Loucy (cell line): ENCODE data around the gene PLXNA4.
A peak's percentile ranks its signal among the peaks of the same experiment; 100 is the strongest.

ENCODE experiments used
- H2AFZ ChIP-seq: fragments of 200-600 bp; sonication (generic); 2 replicates; pipeline ENCODE4 v1.6.0; 2016; ENCODE audit warnings: antibody characterized with exemption, mild to moderate bottlenecking, low read length, moderate library complexity
- H3F3A ChIP-seq: fragments of 200-600 bp; 2 replicates; pipeline ENCODE4 v1.6.0; 2016; ENCODE audit warnings: antibody characterized with exemption, low read depth, mild to moderate bottlenecking
- H3K27me3 ChIP-seq: fragments of 200-600 bp; sonication (generic); 2 replicates; pipeline ENCODE4 v1.6.1; 2014; ENCODE audit warnings: low read length, mild to moderate bottlenecking; ENCODE audit not compliant: insufficient read depth, poor library complexity, severe bottlenecking
- H3K36me3 ChIP-seq: fragments of 200-600 bp; sonication (generic); 2 replicates; pipeline ENCODE4 v1.6.1; 2016; ENCODE audit warnings: low read length; ENCODE audit not compliant: insufficient read depth
- H3K4me1 ChIP-seq: fragments of 200-600 bp; sonication (generic); 2 replicates; pipeline ENCODE4 v1.5.1; 2014; ENCODE audit warnings: low read length, mild to moderate bottlenecking; ENCODE audit not compliant: insufficient read depth, poor library complexity, severe bottlenecking
- H3K4me2 ChIP-seq: fragments of 200-600 bp; sonication (generic); 2 replicates; pipeline ENCODE4 v1.6.0; 2014; ENCODE audit warnings: antibody characterized with exemption, low read length, low read depth, mild to moderate bottlenecking; ENCODE audit not compliant: poor library complexity, severe bottlenecking
- H3K4me3 ChIP-seq: fragments of 200-600 bp; sonication (generic); 2 replicates; pipeline ENCODE4 v1.5.1; 2014; ENCODE audit warnings: low read length, mild to moderate bottlenecking, mixed read lengths; ENCODE audit not compliant: poor library complexity, severe bottlenecking
- H3K79me2 ChIP-seq: fragments of 200-600 bp; sonication (generic); 2 replicates; pipeline ENCODE4 v1.6.1; 2014; ENCODE audit warnings: low read length; ENCODE audit not compliant: insufficient read depth
- H3K9ac ChIP-seq: fragments of 200-600 bp; sonication (generic); 2 replicates; pipeline ENCODE4 v1.6.0; 2014; ENCODE audit warnings: mild to moderate bottlenecking, low read depth, low read length, moderate library complexity; ENCODE audit not compliant: poor library complexity, severe bottlenecking
- H3K9me2 ChIP-seq: fragments of 200-600 bp; sonication (generic); replicated peaks from 2 replicates; pipeline ENCODE4 v1.6.1; 2016; ENCODE audit warnings: low read depth, low read length, mixed read lengths
- H3K9me3 ChIP-seq: fragments of 200-600 bp; sonication (generic); 2 replicates; pipeline ENCODE4 v1.6.1; 2014; ENCODE audit warnings: mild to moderate bottlenecking, antibody characterized with exemption, low read length, low read depth; ENCODE audit not compliant: insufficient read depth
- H4K20me1 ChIP-seq: fragments of 200-600 bp; sonication (generic); 2 replicates; pipeline ENCODE4 v1.6.0; 2014; ENCODE audit warnings: antibody characterized with exemption, low read length, mild to moderate bottlenecking; ENCODE audit not compliant: insufficient read depth, poor library complexity, severe bottlenecking
- EZH2phosphoT487 ChIP-seq: fragments of 200-600 bp; IDR thresholded peaks from 2 replicates; pipeline ENCODE4 v1.6.1; 2018; ENCODE audit warnings: antibody characterized with exemption, mild to moderate bottlenecking, moderate library complexity, borderline replicate concordance
- TF ChIP-seq, protein P1 (sequence below): fragments of 200-600 bp; sonication (generic); conservative IDR thresholded peaks from 2 replicates; pipeline ENCODE4 v1.5.1; 2014; ENCODE audit warnings: mild to moderate bottlenecking, antibody characterized with exemption, low read length

The PLXNA4 gene

DNA sequence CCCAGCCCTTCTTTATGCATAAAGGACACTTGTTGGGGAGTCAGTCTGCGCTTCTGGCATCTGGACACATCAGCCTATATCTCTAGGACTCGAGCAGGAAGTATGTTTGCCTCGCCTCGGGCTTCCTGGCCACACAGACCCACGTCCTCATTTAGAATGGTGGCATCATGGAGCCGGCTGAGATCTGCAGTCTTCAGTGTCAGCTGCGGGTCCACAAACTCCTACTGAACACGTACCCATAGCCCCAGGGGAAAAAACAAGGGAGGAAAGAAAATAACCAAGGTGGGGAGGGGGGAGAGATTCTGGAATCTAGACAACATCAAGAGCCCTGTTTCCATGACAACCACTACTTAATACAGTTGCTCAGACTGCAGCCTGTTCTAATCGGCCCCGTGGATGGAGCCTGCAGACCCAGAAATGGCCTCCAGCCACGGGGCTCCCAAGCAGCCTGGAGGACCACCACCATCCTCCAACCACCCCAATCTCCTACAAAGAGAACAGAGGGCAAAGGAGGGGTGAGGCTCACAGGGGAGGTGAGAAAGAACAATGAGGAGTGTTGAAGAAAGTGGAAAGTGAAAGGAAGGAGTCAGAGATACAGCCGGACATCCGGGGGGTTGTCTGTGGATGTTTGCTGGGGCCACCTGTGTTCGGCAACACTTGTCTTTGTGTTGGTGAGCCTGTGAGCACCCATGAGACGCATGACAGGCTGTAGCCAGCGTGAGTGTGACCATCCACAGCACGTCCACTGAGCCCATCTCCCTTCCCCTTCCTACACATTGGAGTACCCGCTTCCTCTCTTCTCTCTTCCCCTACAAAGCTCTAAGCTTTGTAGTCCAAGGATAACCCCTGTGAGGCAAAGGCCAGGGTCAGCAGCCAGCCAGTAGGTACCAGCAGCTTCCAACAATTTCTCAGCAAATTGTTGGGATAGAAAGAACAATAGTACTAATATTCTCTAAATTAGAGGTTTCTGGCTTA, 141.0 kb downstream of the PLXNA4 start:
- Histone ChIP-seq H3K9ac (peak overlapping the region; percentile 5), H3F3A (no peaks in the 10 kb centered on the region), H3K9me2 (no peaks in the 10 kb centered on the region), H3K36me3 (no peaks in the 10 kb centered on the region), H3K27me3 (no peaks in the 10 kb centered on the region), H3K4me1 (peaks cover 95% of the 10 kb centered on the region), H3K79me2 (no peaks in the 10 kb centered on the region), H3K4me2 (peak overlapping the region; percentile 16), H4K20me1 (no peaks in the 10 kb centered on the region), H2AFZ (0 out of 2 replicates have a peak overlapping the region, but pooled peaks have one; percentile 9), H3K4me3 (no peak overlapping the region), H3K9me3 (no peaks in the 10 kb centered on the region)
- no peak for TF ChIP-seq EZH2phosphoT487
- TF ChIP-seq, protein P1, sequence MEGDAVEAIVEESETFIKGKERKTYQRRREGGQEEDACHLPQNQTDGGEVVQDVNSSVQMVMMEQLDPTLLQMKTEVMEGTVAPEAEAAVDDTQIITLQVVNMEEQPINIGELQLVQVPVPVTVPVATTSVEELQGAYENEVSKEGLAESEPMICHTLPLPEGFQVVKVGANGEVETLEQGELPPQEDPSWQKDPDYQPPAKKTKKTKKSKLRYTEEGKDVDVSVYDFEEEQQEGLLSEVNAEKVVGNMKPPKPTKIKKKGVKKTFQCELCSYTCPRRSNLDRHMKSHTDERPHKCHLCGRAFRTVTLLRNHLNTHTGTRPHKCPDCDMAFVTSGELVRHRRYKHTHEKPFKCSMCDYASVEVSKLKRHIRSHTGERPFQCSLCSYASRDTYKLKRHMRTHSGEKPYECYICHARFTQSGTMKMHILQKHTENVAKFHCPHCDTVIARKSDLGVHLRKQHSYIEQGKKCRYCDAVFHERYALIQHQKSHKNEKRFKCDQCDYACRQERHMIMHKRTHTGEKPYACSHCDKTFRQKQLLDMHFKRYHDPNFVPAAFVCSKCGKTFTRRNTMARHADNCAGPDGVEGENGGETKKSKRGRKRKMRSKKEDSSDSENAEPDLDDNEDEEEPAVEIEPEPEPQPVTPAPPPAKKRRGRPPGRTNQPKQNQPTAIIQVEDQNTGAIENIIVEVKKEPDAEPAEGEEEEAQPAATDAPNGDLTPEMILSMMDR = no peak

DNA sequence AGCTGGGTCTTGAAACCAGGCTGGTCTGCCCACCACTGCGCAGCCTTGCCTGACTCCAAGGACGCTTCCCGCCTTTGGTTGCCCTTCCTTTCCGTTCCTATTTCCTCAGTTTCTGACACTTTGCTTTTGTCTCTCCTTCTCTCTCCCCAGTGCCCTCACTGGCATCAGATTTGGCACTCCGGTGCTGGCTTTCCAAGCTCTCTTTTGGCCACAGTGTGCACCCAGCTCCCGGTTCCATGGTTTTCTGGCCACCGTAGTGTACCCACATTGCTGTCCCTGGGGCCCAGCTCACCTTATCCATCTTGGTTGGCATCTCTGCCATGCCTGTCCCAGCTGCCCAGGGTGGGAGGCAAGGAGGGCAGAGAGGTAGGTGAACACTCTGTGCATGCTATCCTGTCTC, 142.2 kb downstream of the PLXNA4 start:
- H3K9ac ChIP-seq = peak overlapping the region; percentile 5

DNA sequence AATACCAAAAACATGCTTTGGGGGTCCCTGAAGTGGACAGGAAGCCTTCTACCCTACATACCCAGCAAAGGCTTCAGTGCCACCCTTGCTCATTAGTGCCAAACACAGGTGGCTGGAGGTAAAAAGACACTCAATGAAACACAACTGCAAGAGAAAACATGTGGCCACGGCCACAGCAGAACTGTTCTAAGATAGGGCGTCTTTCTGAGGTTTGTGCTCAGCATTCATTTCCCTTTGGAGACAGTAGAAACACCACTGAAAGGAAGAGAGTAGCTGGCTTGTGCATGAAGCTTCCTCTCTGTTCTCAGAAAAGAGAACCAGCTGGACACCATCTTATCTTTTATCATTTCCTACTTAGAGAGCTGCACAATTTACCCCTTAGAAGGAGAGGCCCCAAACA, 143.0 kb downstream of the PLXNA4 start:
- peaks cover 86% of the 10 kb centered on the region for H3K4me1 ChIP-seq
- H3K9me3 ChIP-seq = no peaks in the 10 kb centered on the region
- no peaks in the 10 kb centered on the region for H3K27me3 ChIP-seq
- H3K36me3 ChIP-seq = no peaks in the 10 kb centered on the region
- H3K4me3 ChIP-seq = no peak overlapping the region
- H4K20me1 ChIP-seq = no peaks in the 10 kb centered on the region
- H3F3A ChIP-seq = no peaks in the 10 kb centered on the region
- H3K4me2 ChIP-seq = peak overlapping the region; percentile 62
- H3K79me2 ChIP-seq = no peaks in the 10 kb centered on the region
- H2AFZ ChIP-seq = peak overlapping the region; percentile 61
- H3K9ac ChIP-seq = peak overlapping the region; percentile 49
- H3K9me2 ChIP-seq = no peaks in the 10 kb centered on the region
- no peak for TF ChIP-seq EZH2phosphoT487
- TF ChIP-seq, protein P1 = no peak; the same call in 1 of the 2 replicates

More for the DNA sequence above, 142.2 kb downstream of the PLXNA4 start:
- no peaks in the 10 kb centered on the region for H4K20me1 ChIP-seq
- 0 out of 2 replicates have a peak overlapping the region, but pooled peaks have one; percentile 9 for H2AFZ ChIP-seq
- H3K4me2 ChIP-seq = peak overlapping the region; percentile 62
- H3K36me3 ChIP-seq = no peaks in the 10 kb centered on the region
- no peaks in the 10 kb centered on the region for H3K79me2 ChIP-seq
- no peaks in the 10 kb centered on the region for H3K9me2 ChIP-seq
- no peak for TF ChIP-seq EZH2phosphoT487
- TF ChIP-seq, protein P1 = no peak
- H3K4me1 ChIP-seq = peaks cover 94% of the 10 kb centered on the region
- H3K4me3 ChIP-seq = no peak overlapping the region
- no peaks in the 10 kb centered on the region for H3K27me3 ChIP-seq
- H3F3A ChIP-seq = no peaks in the 10 kb centered on the region
- no peaks in the 10 kb centered on the region for H3K9me3 ChIP-seq
